H9 (cell line): ENCODE measurements around the gene LEMD3. TPM values are rescaled to one million over a fixed set of nuclear protein-coding genes. Genes with fewer than 3 reads are reported as not detected.

Experiments
- DNase-seq: peaks from one replicate; pipeline ENCODE4 v3.0.0-alpha.2; 2017
- H2AFZ ChIP-seq: one replicate; pipeline ENCODE4 v1.6.1; 2013; ENCODE audit warnings: mild to moderate bottlenecking, low read length, control low read depth, moderate library complexity
- H2AK5ac ChIP-seq: 2 replicates; pipeline ENCODE4 v1.6.1; 2013; ENCODE audit warnings: low read length, control low read depth, mixed read lengths; ENCODE audit not compliant: insufficient read length
- H2BK120ac ChIP-seq: one replicate; pipeline ENCODE4 v1.6.1; 2013; ENCODE audit warnings: low read depth, mild to moderate bottlenecking, low read length, control low read depth, inconsistent platforms; ENCODE audit not compliant: poor library complexity, severe bottlenecking
- H2BK12ac ChIP-seq: 2 replicates; pipeline ENCODE4 v1.6.1; 2013; ENCODE audit warnings: low read length, control low read depth, mixed read lengths, low read depth; ENCODE audit not compliant: insufficient read length
- H2BK15ac ChIP-seq: 2 replicates; pipeline ENCODE4 v1.6.1; 2013; ENCODE audit warnings: low read depth, low read length, control low read depth
- H2BK20ac ChIP-seq: one replicate; pipeline ENCODE4 v1.6.1; 2013; ENCODE audit warnings: low read depth, mild to moderate bottlenecking, low read length, control low read depth, inconsistent platforms; ENCODE audit not compliant: poor library complexity, severe bottlenecking
- H2BK5ac ChIP-seq: 2 replicates; pipeline ENCODE4 v1.6.1; 2013; ENCODE audit warnings: low read length, control low read depth, mixed read lengths; ENCODE audit not compliant: insufficient read length
- H3K14ac ChIP-seq: 2 replicates; pipeline ENCODE4 v1.6.1; 2013; ENCODE audit warnings: low read length, control low read depth; ENCODE audit not compliant: insufficient read depth
- H3K18ac ChIP-seq: 2 replicates; pipeline ENCODE4 v1.6.1; 2013; ENCODE audit warnings: low read depth, mild to moderate bottlenecking, mixed read lengths, low read length, control low read depth; ENCODE audit not compliant: insufficient read length
- H3K23ac ChIP-seq: 2 replicates; pipeline ENCODE4 v1.6.1; 2013; ENCODE audit warnings: low read length, control low read depth, mixed read lengths, low read depth; ENCODE audit not compliant: insufficient read length
- H3K23me2 ChIP-seq: 2 replicates; pipeline ENCODE4 v1.6.1; 2013; ENCODE audit warnings: low read depth, mild to moderate bottlenecking, mixed read lengths, low read length, control low read depth; ENCODE audit not compliant: insufficient read length, poor library complexity, severe bottlenecking
- H3K27ac ChIP-seq: 2 replicates; pipeline ENCODE4 v1.5.1; 2013; ENCODE audit warnings: low read length, control low read depth, mixed read lengths, low read depth; ENCODE audit not compliant: insufficient read length
- H3K27me3 ChIP-seq: 2 replicates; pipeline ENCODE4 v1.6.1; 2013; ENCODE audit warnings: low read length, control low read depth, inconsistent platforms; ENCODE audit not compliant: insufficient read depth
- H3K4ac ChIP-seq: 2 replicates; pipeline ENCODE4 v1.6.1; 2013; ENCODE audit warnings: low read depth, mild to moderate bottlenecking, control low read depth, inconsistent platforms, low read length, moderate library complexity
- H3K4me1 ChIP-seq: 2 replicates; pipeline ENCODE4 v1.6.1; 2013; ENCODE audit warnings: low read length, control low read depth, inconsistent platforms; ENCODE audit not compliant: insufficient read depth
- H3K4me2 ChIP-seq: 2 replicates; pipeline ENCODE4 v1.6.1; 2013; ENCODE audit warnings: low read length, control low read depth, mixed read lengths; ENCODE audit not compliant: insufficient read length, insufficient read depth
- H3K56ac ChIP-seq: 2 replicates; pipeline ENCODE4 v1.6.1; 2013; ENCODE audit warnings: low read depth, mild to moderate bottlenecking, mixed read lengths, low read length, control low read depth; ENCODE audit not compliant: insufficient read length
- H3K79me1 ChIP-seq: 2 replicates; pipeline ENCODE4 v1.6.1; 2013; ENCODE audit warnings: low read depth, mild to moderate bottlenecking, moderate library complexity, low read length, control low read depth, inconsistent platforms; ENCODE audit not compliant: insufficient read depth, poor library complexity, severe bottlenecking
- H3K79me2 ChIP-seq: 2 replicates; pipeline ENCODE4 v1.6.1; 2013; ENCODE audit warnings: low read length, control low read depth, inconsistent platforms; ENCODE audit not compliant: insufficient read depth
- H3K9ac ChIP-seq: 2 replicates; pipeline ENCODE4 v1.6.1; 2013; ENCODE audit warnings: low read length, control low read depth, mixed read lengths; ENCODE audit not compliant: insufficient read length; ENCODE audit errors: extremely low read depth
- H3K9me3 ChIP-seq: one replicate; pipeline ENCODE4 v1.6.1; 2013; ENCODE audit warnings: low read depth, low read length, inconsistent platforms; ENCODE audit not compliant: control insufficient read depth
- H3T11ph ChIP-seq: one replicate; pipeline ENCODE4 v1.6.1; 2013; ENCODE audit warnings: mild to moderate bottlenecking, low read length, control low read depth, inconsistent platforms
- H4K20me1 ChIP-seq: one replicate; pipeline ENCODE4 v1.6.1; 2013; ENCODE audit not compliant: control insufficient read depth, insufficient read length, insufficient read depth
- H4K5ac ChIP-seq: 2 replicates; pipeline ENCODE4 v1.6.1; 2013; ENCODE audit warnings: low read depth, mild to moderate bottlenecking, mixed read lengths, low read length, control low read depth; ENCODE audit not compliant: insufficient read length
- H4K8ac ChIP-seq: replicated peaks from 2 replicates; pipeline ENCODE4 v1.6.1; 2013; ENCODE audit warnings: low read length, control low read depth, mixed read lengths, low read depth; ENCODE audit not compliant: insufficient read length
- H4K91ac ChIP-seq: 2 replicates; pipeline ENCODE4 v1.6.1; 2013; ENCODE audit warnings: low read depth, mild to moderate bottlenecking, moderate library complexity, mixed read lengths, low read length, control low read depth; ENCODE audit not compliant: insufficient read length
- H3K27ac Mint-ChIP-seq, 3 experiments: 2 replicates in 2 of 3; 3 replicates in 1 of 3; pipeline ENCODE4 v1.8.0; 2020 to 2021; ENCODE audit warnings: mixed read lengths in 3 of 3, mild to moderate bottlenecking in 1 of 3, moderate library complexity in 1 of 3
- H3K27me3 Mint-ChIP-seq: 2 replicates; pipeline ENCODE4 v1.8.0; 2021; ENCODE audit warnings: low read depth, mild to moderate bottlenecking, moderate library complexity, mixed read lengths
- H3K36me3 Mint-ChIP-seq, 3 experiments: 2 replicates in 2 of 3; 3 replicates in 1 of 3; pipeline ENCODE4 v1.8.0; 2020 to 2021; ENCODE audit warnings: low read depth in 3 of 3, mixed read lengths in 3 of 3; ENCODE audit not compliant: insufficient read depth in 1 of 3
- H3K4me1 Mint-ChIP-seq, 2 experiments: 2 replicates each; pipeline ENCODE4 v1.8.0; 2020; ENCODE audit warnings: mixed read lengths in 2 of 2
- H3K4me3 Mint-ChIP-seq, 2 experiments: 2 replicates in 1 of 2; 3 replicates in 1 of 2; pipeline ENCODE4 v1.8.0; 2020 to 2021; ENCODE audit warnings: mild to moderate bottlenecking in 2 of 2, mixed read lengths in 2 of 2, moderate library complexity in 1 of 2
- H3K9me3 Mint-ChIP-seq, 2 experiments: 2 replicates in 1 of 2; 3 replicates in 1 of 2; pipeline ENCODE4 v1.8.0; 2020; ENCODE audit warnings: mild to moderate bottlenecking in 2 of 2, mixed read lengths in 2 of 2, moderate library complexity in 1 of 2
- total RNA-seq: library from RNA; stranded (reverse); gene quantifications from 2 replicates; pipeline ENCODE4 v1.2.1, GENCODE V29; 2021
- TF ChIP-seq, protein P1 (sequence below): fragments of 200-600 bp; sonication (generic); conservative IDR thresholded peaks from 3 replicates; pipeline ENCODE4 v1.8.0; 2021; ENCODE audit warnings: antibody characterized with exemption, mild to moderate bottlenecking

Gene LEMD3
- total RNA-seq, 1 experiment from 2014 or later, result 38.1 TPM

DNA sequence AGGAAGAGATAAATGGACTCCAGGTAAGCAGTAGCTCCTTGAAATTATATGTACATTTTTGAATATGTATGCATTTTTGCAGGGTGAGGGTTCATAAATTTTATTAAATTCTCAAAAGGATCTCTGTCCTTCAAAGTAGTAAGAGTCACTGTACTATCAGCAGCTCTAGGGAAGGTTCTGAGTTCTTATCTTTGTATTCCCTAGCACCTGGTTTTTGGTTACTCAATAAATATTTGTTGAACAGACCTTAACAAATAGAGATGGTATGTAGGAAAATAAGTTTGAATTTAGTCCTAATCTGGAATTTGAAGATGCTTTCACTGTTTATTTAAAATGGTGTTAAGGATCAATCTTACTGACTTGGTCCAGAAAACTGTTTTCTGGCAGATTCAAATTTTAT is 18.3 kb downstream of the LEMD3 start:
- Histone ChIP-seq H4K91ac (no peak overlapping the region), H3K4me1 (no peaks in the 10 kb centered on the region), H3K27me3 (no peaks in the 10 kb centered on the region), H3K14ac (no peak overlapping the region), H2BK20ac (no peak overlapping the region), H2BK12ac (no peak overlapping the region), H3T11ph (no peak overlapping the region), H3K9me3 (no peaks in the 10 kb centered on the region), H3K9ac (no peak overlapping the region), H3K4ac (no peak overlapping the region), H3K23ac (no peak overlapping the region), H2AK5ac (no peak overlapping the region), H2BK5ac (no peak overlapping the region), H3K56ac (no peak overlapping the region), H4K8ac (no peak overlapping the region), H2AFZ (no peak overlapping the region), H3K18ac (no peak overlapping the region), H3K4me2 (no peak overlapping the region), H4K5ac (no peak overlapping the region), H2BK15ac (no peak overlapping the region), H3K27ac (no peak overlapping the region), H3K23me2 (no peaks in the 10 kb centered on the region), H4K20me1 (no peaks in the 10 kb centered on the region), H3K79me1 (peaks cover 2% of the 10 kb centered on the region), H2BK120ac (no peak overlapping the region), H3K79me2 (peaks cover 5% of the 10 kb centered on the region; the same call in 1 of the 2 replicates)
- peaks cover 7 to 15% of the 10 kb centered on the region in 2 experiments for H3K4me1 Mint-ChIP-seq
- no peaks in the 10 kb centered on the region; a peak in 2 of 7 replicates for H3K36me3 Mint-ChIP-seq
- no peak for DNase-seq
- no peaks in the 10 kb centered on the region for H3K9me3 Mint-ChIP-seq
- no peak overlapping the region for H3K4me3 Mint-ChIP-seq
- no peaks in the 10 kb centered on the region for H3K27me3 Mint-ChIP-seq
- no peak overlapping the region for H3K27ac Mint-ChIP-seq
- TF ChIP-seq, protein P1, sequence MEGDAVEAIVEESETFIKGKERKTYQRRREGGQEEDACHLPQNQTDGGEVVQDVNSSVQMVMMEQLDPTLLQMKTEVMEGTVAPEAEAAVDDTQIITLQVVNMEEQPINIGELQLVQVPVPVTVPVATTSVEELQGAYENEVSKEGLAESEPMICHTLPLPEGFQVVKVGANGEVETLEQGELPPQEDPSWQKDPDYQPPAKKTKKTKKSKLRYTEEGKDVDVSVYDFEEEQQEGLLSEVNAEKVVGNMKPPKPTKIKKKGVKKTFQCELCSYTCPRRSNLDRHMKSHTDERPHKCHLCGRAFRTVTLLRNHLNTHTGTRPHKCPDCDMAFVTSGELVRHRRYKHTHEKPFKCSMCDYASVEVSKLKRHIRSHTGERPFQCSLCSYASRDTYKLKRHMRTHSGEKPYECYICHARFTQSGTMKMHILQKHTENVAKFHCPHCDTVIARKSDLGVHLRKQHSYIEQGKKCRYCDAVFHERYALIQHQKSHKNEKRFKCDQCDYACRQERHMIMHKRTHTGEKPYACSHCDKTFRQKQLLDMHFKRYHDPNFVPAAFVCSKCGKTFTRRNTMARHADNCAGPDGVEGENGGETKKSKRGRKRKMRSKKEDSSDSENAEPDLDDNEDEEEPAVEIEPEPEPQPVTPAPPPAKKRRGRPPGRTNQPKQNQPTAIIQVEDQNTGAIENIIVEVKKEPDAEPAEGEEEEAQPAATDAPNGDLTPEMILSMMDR, result no peak
